ENCODE results near the gene AGK.

GRCh38 chr7:141685285-141686023 is 134.2 kb downstream of the AGK start:
- TF ChIP-seq CTCF (conservative IDR thresholded peaks at IDR 0.05; ENCODE audit: low read depth in 2 of 2) (no peak), REST (IDR thresholded peaks at IDR 0.05; ENCODE audit: unreplicated experiment) (no peak)
